ENCODE results near the gene NADK. TPM values are rescaled to one million over a fixed set of nuclear protein-coding genes. Genes with fewer than 3 reads are reported as not detected.
"Not testable (repeated sequence)": the region's sequence is repeated elsewhere in the genome, so short reads cannot be mapped to it uniquely, and the experiment has no call there.

NADK gene
- total RNA-seq, 1 donor from 2014 or later: 31.8 TPM

GRCh38 chr1:1745651-1746565 is 32.4 kb downstream of the NADK start:
- peak; percentile 96 for ATAC-seq

- not testable (repeated sequence) for ATAC-seq
These were observed 35.7 kb downstream of the NADK start for GRCh38 chr1:1742529-1742928.

GRCh38 chr1:1741013-1741412 is 37.3 kb downstream of the NADK start:
- not testable (repeated sequence) for ATAC-seq

GRCh38 chr1:1738799-1739337 is 39.4 kb downstream of the NADK start:
- ATAC-seq: peak; percentile 22

GRCh38 chr1:1737675-1738590 is 40.3 kb downstream of the NADK start:
- peak; percentile 33 for ATAC-seq

GRCh38 chr1:1732381-1732780 is 45.9 kb downstream of the NADK start:
- no peak for ATAC-seq

- no peak for ATAC-seq
These were observed 47.4 kb downstream of the NADK start for GRCh38 chr1:1730870-1731269.

GRCh38 chr1:1730230-1730629 is 48.0 kb downstream of the NADK start:
- ATAC-seq: not testable (repeated sequence)

- not testable (repeated sequence) for ATAC-seq
These were observed 49.0 kb downstream of the NADK start for GRCh38 chr1:1729116-1729816.

- not testable (repeated sequence) for ATAC-seq
These were observed 49.8 kb downstream of the NADK start for GRCh38 chr1:1728308-1729005.

GRCh38 chr1:1727131-1727651 is 51.1 kb downstream of the NADK start:
- ATAC-seq: not testable (repeated sequence)

GRCh38 chr1:1726088-1726487 is 52.2 kb downstream of the NADK start:
- ATAC-seq: not testable (repeated sequence)

- ATAC-seq: peak; percentile 97
These were observed 54.0 kb downstream of the NADK start, which contains the start of gene CDK11A for GRCh38 chr1:1724035-1724864. TSS of gene CDK11A (minus strand) at chr1:1724357. CDS start at chr1:1722818, 1,539 bp downstream.

- no peak for ATAC-seq
These were observed 57.1 kb downstream of the NADK start for GRCh38 chr1:1721201-1721600.

GRCh38 chr1:1715109-1715883 is 63.0 kb downstream of the NADK start:
- not testable (repeated sequence) for ATAC-seq

GRCh38 chr1:1707897-1708296 is 70.4 kb downstream of the NADK start:
- ATAC-seq: not testable (repeated sequence)

- ATAC-seq: not testable (repeated sequence)
These were observed 71.0 kb downstream of the NADK start for GRCh38 chr1:1707241-1707640.

- ATAC-seq: not testable (repeated sequence)
These were observed 72.6 kb downstream of the NADK start for GRCh38 chr1:1705623-1706022.

- not testable (repeated sequence) for ATAC-seq
These were observed 73.8 kb downstream of the NADK start for GRCh38 chr1:1704284-1704957.

Data from esophagus mucosa (tissue), 1 donor.